SH-SY5Y (cell line): Measurements from ENCODE around the gene MAPK11.

Source experiments
- GATA2 ChIP-seq: IDR thresholded peaks from 2 replicates; pipeline ENCODE4 v1.6.1; 2011; ENCODE audit warnings: mild to moderate bottlenecking, low read depth, low read length
- GATA3 ChIP-seq: IDR thresholded peaks from 2 replicates; pipeline ENCODE4 v1.6.1; 2011; ENCODE audit warnings: low read depth, mild to moderate bottlenecking, low read length, moderate library complexity

MAPK11 gene

GRCh38 chr22:50281384-50281760, 11.2 kb upstream of the MAPK11 start:
- TF ChIP-seq GATA2 (no peak), GATA3 (no peak)

DNA sequence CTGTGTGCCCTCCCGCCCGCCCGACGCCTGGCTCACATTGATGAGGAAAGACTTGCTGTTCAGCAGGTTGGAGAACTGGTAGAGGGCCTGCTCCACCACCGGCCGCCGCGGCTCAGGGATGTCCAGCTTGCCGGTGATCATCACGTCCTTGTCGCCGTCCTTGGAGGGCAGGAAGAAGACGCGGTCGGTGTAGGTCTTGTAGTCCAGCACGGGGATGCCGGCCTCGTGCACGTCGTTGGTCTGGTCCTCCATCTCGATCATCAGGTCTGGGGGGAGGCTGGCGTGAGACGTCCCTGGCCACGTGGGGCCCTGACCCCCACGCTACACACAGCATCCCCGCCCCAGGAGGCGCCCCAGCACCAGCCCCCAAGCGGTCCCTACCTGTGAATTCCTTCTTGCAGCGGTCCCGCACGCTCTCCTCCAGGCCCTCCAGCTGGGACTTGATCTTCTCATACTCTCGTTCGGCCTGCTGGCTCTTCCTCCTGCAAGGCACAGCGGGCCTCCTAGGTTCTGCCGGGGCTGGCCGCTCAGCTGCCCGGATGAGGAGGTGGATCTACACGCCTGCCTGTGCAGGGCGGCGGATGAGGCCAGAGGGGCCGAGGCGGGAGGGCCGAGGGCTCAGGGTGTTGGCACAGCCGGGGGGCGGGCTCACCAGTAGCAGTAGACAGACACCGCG, 10.7 kb upstream of the MAPK11 start:
- TF ChIP-seq GATA2 = no peak
- no peak for TF ChIP-seq GATA3

- TF ChIP-seq GATA3 (no peak), GATA2 (no peak)
Measured at GRCh38 chr22:50280022-50280707, 10.0 kb upstream of the MAPK11 start.

DNA sequence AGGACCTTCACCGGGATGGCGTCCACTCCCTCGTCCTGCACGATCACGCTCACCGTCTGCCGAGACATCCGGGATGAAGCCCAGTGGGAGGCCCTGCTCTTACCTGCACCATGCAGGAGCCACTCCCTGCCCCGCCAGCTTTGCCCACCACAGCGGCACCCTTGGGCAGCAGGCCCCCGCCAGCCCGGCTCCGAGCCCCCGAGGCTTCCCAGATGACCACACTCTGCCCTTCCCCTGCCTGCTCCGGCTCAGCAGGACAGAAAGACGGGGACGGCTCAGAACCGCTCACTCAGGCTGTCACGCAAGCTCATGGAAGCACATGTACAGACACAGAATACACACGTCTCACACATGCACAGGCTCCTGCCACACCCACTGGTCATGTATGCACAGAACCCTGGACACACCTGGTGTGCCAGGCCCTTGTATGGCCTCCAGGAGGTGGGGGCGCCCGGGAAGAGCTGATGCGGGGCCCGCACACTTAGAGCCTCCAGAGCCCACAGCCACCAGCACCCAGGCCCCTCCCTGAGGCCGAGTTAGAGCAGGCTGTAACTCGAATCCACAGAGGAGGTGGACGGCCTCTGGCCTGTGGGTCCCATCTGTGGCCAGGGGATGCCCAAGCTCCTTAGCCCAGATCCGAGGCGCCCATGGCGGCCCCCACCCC, 8.9 kb upstream of the MAPK11 start:
- TF ChIP-seq GATA2 (no peak), GATA3 (no peak)

- TF ChIP-seq GATA2 (no peak), GATA3 (no peak)
Measured at GRCh38 chr22:50278461-50278860, 8.3 kb upstream of the MAPK11 start.

- TF ChIP-seq GATA3 (no peak), GATA2 (no peak)
Measured at GRCh38 chr22:50277761-50278160, 7.6 kb upstream of the MAPK11 start.

GRCh38 chr22:50276143-50276542, 6.0 kb upstream of the MAPK11 start:
- no peak for TF ChIP-seq GATA2
- no peak for TF ChIP-seq GATA3

GRCh38 chr22:50275181-50276055, 5.2 kb upstream of the MAPK11 start:
- TF ChIP-seq GATA2 (no peak), GATA3 (no peak)

GRCh38 chr22:50274771-50275170, 4.6 kb upstream of the MAPK11 start:
- no peak for TF ChIP-seq GATA2
- no peak for TF ChIP-seq GATA3

- TF ChIP-seq GATA2 (no peak), GATA3 (no peak)
Measured at GRCh38 chr22:50274311-50274710, 4.1 kb upstream of the MAPK11 start.

GRCh38 chr22:50272044-50272802, 2.0 kb upstream of the MAPK11 start:
- TF ChIP-seq GATA2 (no peak), GATA3 (no peak)

GRCh38 chr22:50271519-50271970, 1.4 kb upstream of the MAPK11 start:
- no peak for TF ChIP-seq GATA3
- TF ChIP-seq GATA2 = no peak

- no peak for TF ChIP-seq GATA2
- no peak for TF ChIP-seq GATA3
Measured at GRCh38 chr22:50270666-50271394, 650 bp upstream of the MAPK11 start.

- TF ChIP-seq GATA2 (no peak), GATA3 (no peak)
Measured at GRCh38 chr22:50269573-50269969, 609 bp downstream of the MAPK11 start.
